Measurements from ENCODE around the gene NFYA. TPM values are rescaled to one million over a fixed set of nuclear protein-coding genes. Genes with fewer than 3 reads are reported as not detected.

NFYA gene
- total RNA-seq, 3 donors from 2014 or later (not counting 1 experiment from before 2014, with no cell fraction given) = 27.5 to 33.1 (median 33.0) TPM

GRCh38 chr6:41119508-41119907, 46.7 kb downstream of the NFYA start:
- no peak overlapping the region for H3K27ac Mint-ChIP-seq
- DNase-seq = no peak
- H3K27me3 ChIP-seq (ENCODE audit: control insufficient read depth, insufficient read depth, low read length) = no peaks in the 10 kb centered on the region
- no peaks in the 10 kb centered on the region for H3K9me3 Mint-ChIP-seq
- no peaks in the 10 kb centered on the region for H3K4me1 Mint-ChIP-seq
- H3K36me3 Mint-ChIP-seq = peaks cover 29% of the 10 kb centered on the region
- H3K4me3 ChIP-seq (ENCODE audit: low read length) = no peak overlapping the region
- no peaks in the 10 kb centered on the region for H3K4me1 ChIP-seq (ENCODE audit: control insufficient read depth, insufficient read depth, low read length)
- TF ChIP-seq, protein P1, sequence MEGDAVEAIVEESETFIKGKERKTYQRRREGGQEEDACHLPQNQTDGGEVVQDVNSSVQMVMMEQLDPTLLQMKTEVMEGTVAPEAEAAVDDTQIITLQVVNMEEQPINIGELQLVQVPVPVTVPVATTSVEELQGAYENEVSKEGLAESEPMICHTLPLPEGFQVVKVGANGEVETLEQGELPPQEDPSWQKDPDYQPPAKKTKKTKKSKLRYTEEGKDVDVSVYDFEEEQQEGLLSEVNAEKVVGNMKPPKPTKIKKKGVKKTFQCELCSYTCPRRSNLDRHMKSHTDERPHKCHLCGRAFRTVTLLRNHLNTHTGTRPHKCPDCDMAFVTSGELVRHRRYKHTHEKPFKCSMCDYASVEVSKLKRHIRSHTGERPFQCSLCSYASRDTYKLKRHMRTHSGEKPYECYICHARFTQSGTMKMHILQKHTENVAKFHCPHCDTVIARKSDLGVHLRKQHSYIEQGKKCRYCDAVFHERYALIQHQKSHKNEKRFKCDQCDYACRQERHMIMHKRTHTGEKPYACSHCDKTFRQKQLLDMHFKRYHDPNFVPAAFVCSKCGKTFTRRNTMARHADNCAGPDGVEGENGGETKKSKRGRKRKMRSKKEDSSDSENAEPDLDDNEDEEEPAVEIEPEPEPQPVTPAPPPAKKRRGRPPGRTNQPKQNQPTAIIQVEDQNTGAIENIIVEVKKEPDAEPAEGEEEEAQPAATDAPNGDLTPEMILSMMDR (IDR thresholded peaks at IDR 0.05) = no peak
- 50% methylated on average over 1 of the region's 1 CpG for WGBS (ENCODE audit: insufficient coverage)
- no peak for ATAC-seq
- H3K36me3 ChIP-seq (ENCODE audit: control insufficient read depth, insufficient read depth, low read length) = peaks cover 7% of the 10 kb centered on the region
- no peaks in the 10 kb centered on the region for H3K9me3 ChIP-seq (ENCODE audit: control insufficient read depth, insufficient read depth, low read length)
- intact Hi-C loops (cut with micrococcal nuclease) = no loop called here
- no peak overlapping the region for H3K4me3 Mint-ChIP-seq
- no peak overlapping the region for H3K27ac ChIP-seq (ENCODE audit: low read length)
- no peaks in the 10 kb centered on the region for H3K27me3 Mint-ChIP-seq (ENCODE audit: low read depth in 2 of 2)

DNA sequence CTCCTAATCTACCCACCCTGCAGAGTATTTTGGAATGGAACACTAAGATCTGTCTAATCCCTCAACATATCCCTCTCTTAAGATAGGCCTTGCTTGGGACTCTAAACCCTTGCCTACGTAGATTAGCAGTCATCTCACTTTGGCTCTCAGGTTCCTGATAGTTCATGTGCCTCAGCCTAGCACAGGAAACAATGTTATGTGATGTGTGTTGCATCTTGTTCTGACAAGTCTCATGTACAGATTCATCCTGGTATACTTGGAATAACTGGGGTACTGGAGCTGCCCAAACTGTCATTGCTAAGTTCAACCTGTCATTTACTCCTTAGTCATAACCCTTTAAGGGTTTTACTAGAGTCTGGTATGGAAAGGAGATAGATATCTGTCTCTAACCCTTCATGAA, 47.3 kb downstream of the NFYA start:
- Histone ChIP-seq H3K36me3 (ENCODE audit: control insufficient read depth, insufficient read depth, low read length) (peaks cover 7% of the 10 kb centered on the region), H3K4me1 (ENCODE audit: control insufficient read depth, insufficient read depth, low read length) (no peaks in the 10 kb centered on the region), H3K27ac (ENCODE audit: low read length) (no peak overlapping the region), H3K27me3 (ENCODE audit: control insufficient read depth, insufficient read depth, low read length) (no peaks in the 10 kb centered on the region), H3K9me3 (ENCODE audit: control insufficient read depth, insufficient read depth, low read length) (no peaks in the 10 kb centered on the region), H3K4me3 (ENCODE audit: low read length) (no peak overlapping the region)
- no peaks in the 10 kb centered on the region for H3K9me3 Mint-ChIP-seq
- H3K27me3 Mint-ChIP-seq (ENCODE audit: low read depth in 2 of 2) = no peaks in the 10 kb centered on the region
- no peak for DNase-seq
- H3K36me3 Mint-ChIP-seq = peaks cover 29% of the 10 kb centered on the region
- H3K4me1 Mint-ChIP-seq = no peaks in the 10 kb centered on the region
- 80% methylated on average over 1 of the region's 1 CpG for WGBS (ENCODE audit: insufficient coverage)
- intact Hi-C loops (cut with micrococcal nuclease) = no loop called here
- TF ChIP-seq, protein P1 (IDR thresholded peaks at IDR 0.05) = no peak
- no peak for ATAC-seq
- H3K4me3 Mint-ChIP-seq = no peak overlapping the region
- H3K27ac Mint-ChIP-seq = no peak overlapping the region

DNA sequence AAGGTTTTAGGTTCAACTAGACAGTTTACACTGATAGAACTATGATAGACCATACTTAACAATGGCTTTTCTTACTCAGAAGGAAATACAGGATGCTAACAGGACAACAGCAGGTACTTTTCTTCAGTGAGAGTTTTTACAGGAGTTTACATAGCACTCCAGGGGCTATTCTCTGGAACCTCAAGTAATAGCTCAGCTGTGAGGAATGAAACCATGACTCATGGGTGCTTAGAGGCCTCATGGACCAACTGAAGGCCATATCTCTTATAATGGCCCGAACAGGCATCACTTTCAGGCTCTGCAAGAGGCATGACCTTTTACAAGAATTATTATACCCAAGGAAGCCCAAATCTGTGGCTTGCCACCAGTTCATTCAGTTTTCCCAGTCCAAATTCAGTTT, 49.6 kb downstream of the NFYA start:
- no peaks in the 10 kb centered on the region for H3K4me1 ChIP-seq (ENCODE audit: control insufficient read depth, insufficient read depth, low read length)
- H3K27me3 Mint-ChIP-seq (ENCODE audit: low read depth in 2 of 2) = no peaks in the 10 kb centered on the region
- H3K27ac Mint-ChIP-seq = no peak overlapping the region
- no peak overlapping the region for H3K4me3 Mint-ChIP-seq
- H3K9me3 Mint-ChIP-seq = no peaks in the 10 kb centered on the region
- intact Hi-C loops (cut with micrococcal nuclease) = no loop called here
- 93% methylated on average over 1 of the region's 1 CpG for WGBS (ENCODE audit: insufficient coverage)
- H3K36me3 Mint-ChIP-seq = peaks cover 32% of the 10 kb centered on the region
- no peak overlapping the region for H3K4me3 ChIP-seq (ENCODE audit: low read length)
- H3K27me3 ChIP-seq (ENCODE audit: control insufficient read depth, insufficient read depth, low read length) = no peaks in the 10 kb centered on the region
- H3K9me3 ChIP-seq (ENCODE audit: control insufficient read depth, insufficient read depth, low read length) = no peaks in the 10 kb centered on the region
- no peak for ATAC-seq
- no peak overlapping the region for H3K27ac ChIP-seq (ENCODE audit: low read length)
- H3K36me3 ChIP-seq (ENCODE audit: control insufficient read depth, insufficient read depth, low read length) = peaks cover 7% of the 10 kb centered on the region
- TF ChIP-seq, protein P1 (IDR thresholded peaks at IDR 0.05) = no peak
- H3K4me1 Mint-ChIP-seq = peaks cover 0 to 6% of the 10 kb centered on the region in 2 donors
- DNase-seq = no peak

DNA sequence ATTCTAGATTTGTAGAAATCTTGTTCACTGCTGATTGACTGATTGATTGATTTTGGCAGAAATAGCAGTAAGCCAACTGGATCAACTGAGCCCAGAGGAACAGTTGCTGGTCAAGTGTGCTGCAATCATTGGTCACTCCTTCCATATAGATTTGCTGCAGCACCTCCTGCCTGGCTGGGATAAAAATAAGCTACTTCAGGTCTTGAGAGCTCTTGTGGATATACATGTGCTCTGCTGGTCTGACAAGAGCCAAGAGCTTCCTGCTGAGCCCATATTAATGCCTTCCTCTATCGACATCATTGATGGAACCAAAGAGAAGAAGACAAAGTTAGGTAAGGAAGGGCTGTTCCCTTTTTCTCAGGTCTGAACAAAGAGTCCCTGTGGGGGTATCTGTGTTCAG, 50.1 kb downstream of the NFYA start:
- Histone ChIP-seq H3K36me3 (ENCODE audit: control insufficient read depth, insufficient read depth, low read length) (peaks cover 7% of the 10 kb centered on the region), H3K27ac (ENCODE audit: low read length) (no peak overlapping the region), H3K27me3 (ENCODE audit: control insufficient read depth, insufficient read depth, low read length) (no peaks in the 10 kb centered on the region), H3K4me3 (ENCODE audit: low read length) (no peak overlapping the region), H3K9me3 (ENCODE audit: control insufficient read depth, insufficient read depth, low read length) (no peaks in the 10 kb centered on the region), H3K4me1 (ENCODE audit: control insufficient read depth, insufficient read depth, low read length) (no peaks in the 10 kb centered on the region)
- TF ChIP-seq, protein P1 (IDR thresholded peaks at IDR 0.05) = no peak
- Mint-ChIP-seq H3K4me3 (no peak overlapping the region), H3K27me3 (ENCODE audit: low read depth in 2 of 2) (no peaks in the 10 kb centered on the region), H3K9me3 (no peaks in the 10 kb centered on the region), H3K4me1 (peaks cover 0 to 7% of the 10 kb centered on the region in 2 donors), H3K36me3 (peaks cover 34% of the 10 kb centered on the region), H3K27ac (no peak overlapping the region)
- ATAC-seq (no peak), DNase-seq (no peak)
- 89% methylated on average over 1 of the region's 1 CpG for WGBS (ENCODE audit: insufficient coverage)
- intact Hi-C loops (cut with micrococcal nuclease) = no loop called here

All from natural killer cell (primary cell).